ENCODE results near the gene NFS1.

Gene NFS1

DNA sequence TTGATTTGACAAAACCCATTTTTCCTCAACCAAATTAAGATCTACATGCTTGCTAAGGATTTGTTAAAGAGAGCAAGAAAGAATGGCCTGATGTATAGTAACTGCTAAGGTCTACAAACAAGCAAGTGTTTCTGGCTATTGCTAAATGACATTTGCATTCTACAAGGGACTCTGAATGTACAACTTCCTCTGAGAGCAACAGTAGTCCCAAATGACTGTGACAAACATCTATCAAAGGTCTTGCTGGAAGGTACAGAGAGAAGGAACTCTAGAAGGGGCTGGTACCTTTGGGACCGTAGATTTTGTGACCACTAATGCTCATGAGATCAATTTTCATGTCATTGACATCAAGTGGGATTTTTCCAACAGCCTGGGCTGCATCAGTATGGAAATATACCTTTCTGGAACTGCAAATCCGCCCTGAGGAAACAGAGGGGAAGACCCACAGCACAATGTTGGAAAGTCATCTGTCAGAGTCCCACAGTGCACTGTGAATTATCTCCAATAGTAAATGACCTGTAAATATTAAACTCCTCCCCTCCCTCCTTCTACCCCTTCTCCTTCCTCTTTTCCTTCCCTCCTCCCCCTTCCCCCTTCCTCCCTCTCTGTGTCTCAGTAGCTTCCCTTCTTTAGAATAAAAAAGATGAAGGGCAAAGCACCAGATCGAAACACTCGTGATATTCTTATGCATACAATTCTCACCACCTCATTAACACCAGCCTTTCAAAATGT lies 18.5 kb downstream of the NFS1 start:
- no peak for DNase-seq (ENCODE audit: extremely low read depth in 1 of 2, low read depth in 1 of 2)

DNA sequence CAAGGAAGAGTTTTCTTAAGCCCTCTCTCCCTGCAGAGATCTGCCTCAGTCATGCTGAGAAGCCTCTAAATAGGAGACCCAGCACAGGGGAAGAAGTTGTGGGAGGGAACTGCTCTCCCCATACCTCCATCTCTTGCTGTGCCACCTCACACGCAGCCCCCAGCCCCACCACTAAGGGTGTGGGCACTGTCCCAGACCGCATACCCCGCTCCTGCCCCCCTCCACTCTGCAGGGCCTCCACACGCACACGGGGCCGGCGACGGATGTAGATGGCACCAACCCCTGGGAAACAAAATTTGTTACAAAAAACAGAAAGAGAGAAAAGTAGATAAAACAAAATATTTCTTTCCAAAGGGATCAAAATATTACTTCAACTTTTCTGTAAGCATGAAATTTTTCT lies 24.2 kb downstream of the NFS1 start:
- DNase-seq (ENCODE audit: extremely low read depth in 1 of 2, low read depth in 1 of 2): no peak

DNA sequence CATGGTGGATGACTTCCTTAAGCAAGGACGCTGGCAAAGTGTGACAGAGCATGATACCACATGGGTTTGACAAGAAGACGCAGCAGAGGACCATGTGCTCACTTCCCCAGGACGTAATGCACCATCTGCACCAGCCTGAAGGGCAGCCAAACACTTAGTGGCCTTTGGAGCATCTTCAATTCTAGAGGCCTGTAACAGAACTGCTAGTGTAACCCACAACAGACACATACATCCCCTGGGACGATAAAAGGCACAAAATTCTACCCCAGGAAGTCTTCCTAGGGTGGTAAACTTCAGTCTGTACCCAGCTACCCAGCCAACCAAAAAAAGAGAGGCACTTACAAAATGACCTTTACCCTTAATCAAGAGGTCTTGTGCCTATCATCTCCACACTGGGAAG lies 25.3 kb downstream of the NFS1 start:
- DNase-seq (ENCODE audit: extremely low read depth in 1 of 2, low read depth in 1 of 2): no peak

DNA sequence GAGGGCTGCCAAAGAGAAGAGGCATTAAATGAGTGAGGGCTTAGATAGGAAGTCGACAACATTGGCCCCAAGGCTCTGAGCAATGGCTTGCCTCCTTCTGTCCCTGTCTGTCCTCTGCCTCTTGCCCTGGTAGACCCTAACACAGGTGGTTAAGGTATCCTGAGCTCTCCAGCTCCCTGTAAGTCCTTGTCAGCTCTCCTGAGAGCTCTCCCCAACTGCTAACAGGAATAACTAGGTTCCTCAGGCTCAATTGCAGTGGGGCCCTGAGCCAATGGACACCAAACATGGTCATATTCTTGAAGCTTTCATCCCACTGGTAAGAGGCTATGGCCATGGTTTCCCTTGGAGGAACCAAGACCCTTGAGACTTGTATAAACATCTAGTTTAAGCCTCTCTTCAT lies 29.5 kb downstream of the NFS1 start:
- DNase-seq (ENCODE audit: extremely low read depth in 1 of 2, low read depth in 1 of 2): no peak

DNA sequence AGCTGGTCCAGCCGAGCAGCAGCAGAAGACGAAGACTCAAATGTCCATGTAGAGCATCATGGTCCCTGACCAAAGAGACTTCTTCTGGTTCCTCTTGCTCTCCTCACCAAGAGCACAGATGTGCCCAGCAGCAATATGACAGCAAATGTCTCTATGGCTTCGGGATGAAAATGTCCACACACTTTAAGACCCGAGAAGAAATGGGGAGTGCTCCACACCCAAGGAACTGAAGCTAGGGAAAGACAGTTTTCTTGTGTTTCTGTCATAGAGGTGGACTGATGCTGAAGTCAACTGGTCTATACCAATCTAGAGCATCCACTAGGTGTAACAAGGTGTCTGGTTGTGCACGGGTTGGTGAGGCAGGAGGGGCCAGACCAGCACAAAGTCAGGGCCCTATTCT lies 29.9 kb downstream of the NFS1 start:
- no peak for DNase-seq (ENCODE audit: extremely low read depth in 1 of 2, low read depth in 1 of 2)

DNA sequence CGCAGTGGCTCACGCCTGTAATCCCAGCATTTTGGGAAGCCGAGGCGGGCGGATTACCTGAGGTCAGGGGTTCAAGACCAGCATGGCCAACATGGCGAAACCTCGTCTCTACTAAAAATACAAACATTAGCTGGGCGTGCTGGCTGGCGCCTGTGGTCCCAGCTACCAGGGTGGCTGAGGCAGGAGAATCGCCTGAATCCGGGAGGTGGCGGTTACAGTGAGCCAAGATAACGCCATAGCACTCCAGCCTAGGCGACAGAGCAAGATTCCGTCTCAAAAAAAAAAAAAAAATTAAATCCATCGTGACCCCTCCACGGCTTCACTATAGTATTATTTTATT lies 33.2 kb downstream of the NFS1 start:
- DNase-seq (ENCODE audit: extremely low read depth in 1 of 2, low read depth in 1 of 2): no peak

DNA sequence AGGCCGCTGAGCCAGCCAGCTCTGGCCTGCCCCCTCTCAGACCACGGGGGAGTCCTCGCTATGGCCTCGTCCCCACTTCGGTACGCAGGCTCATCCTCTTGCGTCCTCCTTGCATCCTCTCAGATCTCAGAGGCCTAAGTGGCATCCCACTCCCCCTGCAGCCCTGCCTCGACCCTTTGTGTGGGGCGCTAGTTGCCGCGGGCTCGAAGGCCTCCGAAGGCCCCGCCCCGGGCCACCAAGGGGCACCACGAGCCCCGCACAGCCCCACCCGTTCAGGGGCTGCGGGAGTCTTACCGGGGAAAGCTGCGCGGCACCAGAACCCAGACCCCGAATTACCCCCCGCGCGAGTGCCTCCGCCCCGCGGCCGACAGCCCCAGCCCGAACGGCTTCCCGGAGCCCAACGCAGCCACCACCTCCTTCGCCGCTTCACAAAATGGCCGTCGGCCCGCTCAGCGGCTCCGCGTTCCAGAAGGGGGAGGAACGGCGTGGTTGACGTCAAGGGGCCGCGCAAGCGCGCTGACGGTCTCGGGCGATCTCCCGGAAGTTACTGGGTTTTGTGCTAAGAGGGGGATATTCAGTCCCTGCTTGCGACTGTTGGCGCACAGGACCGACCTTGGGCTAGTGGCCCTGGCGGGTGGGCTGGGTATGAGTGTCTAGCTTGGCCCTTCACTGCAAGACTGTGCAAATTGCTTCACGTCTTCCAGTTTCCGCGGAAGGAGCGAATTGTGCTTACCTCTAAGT lies 34.5 kb downstream of the NFS1 start, which contains the start of the genes CPNE1 and RBM12:
Gene CPNE1, minus strand, starts transcription at position 435 of the 741 bp plus-strand sequence. CDS start 31,977 bp downstream, outside the sequence.
Gene RBM12, minus strand, starts transcription at position 435 of the 741 bp plus-strand sequence. CDS start 9,578 bp downstream, outside the sequence.
- DNase-seq (ENCODE audit: extremely low read depth in 1 of 2, low read depth in 1 of 2): peak; percentile 85 to 86

DNA sequence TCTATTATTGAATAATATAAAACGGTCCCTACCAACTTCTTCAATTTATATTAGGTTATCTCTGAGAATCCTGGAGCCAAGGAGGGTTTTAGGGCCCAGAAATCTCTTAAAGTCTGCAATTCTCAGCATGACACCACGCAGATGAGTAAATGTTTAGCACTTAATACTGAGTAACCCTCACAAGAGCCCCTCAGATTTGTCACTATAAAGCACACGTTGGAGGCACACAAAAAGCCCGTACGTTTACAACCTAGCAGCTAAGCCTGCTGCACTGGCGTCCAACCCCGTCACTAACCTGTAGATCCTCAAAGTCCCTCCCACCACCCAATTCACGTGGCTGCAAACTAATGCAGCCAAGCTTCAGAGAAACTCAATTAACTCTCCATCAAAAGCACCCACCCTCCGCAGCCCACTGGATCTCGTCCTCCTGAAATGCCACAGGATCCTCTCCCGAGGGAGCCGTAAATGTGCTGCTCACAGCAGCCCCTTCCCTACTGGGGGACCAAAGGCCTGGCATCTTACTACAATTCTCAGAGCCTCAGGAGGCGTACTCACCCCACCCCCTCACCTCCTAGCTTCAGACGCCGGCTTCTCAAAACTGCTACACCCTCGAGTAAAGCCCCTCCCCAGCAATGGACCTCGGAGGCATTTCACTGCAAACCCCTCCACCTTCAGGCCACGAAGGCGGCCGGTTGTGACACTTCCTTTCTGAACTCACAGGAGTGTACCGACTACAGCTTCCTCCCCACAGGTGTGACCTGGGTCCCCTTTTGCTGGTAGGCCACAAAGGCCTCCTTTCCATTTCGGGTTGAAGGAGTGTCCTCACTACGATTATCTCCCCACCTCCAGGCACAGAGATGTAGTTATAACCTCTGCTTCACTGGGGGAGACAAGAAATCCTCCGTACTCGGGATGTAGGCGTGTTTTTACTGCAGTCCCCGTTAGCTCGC lies 35.4 kb downstream of the NFS1 start:
- peak; percentile 27 to 36 for DNase-seq (ENCODE audit: extremely low read depth in 1 of 2, low read depth in 1 of 2)

DNA sequence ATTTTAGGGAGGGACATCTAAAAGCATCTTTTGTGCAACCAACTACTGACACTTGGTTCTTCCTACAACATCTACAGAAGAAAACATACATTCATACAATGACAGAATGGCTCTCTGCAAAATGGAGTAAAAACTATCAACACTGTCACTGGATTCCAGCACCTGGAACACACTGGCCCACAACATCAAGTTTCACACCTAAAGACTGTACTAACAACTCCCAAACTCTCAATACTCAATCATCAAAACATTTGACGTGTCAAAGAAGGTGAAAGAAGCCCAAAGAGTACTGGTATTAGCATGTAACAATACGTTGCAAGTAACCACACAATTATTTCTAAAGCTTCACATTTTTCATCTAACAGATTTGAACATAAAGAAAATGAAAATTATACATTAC lies 36.6 kb downstream of the NFS1 start:
- no peak for DNase-seq (ENCODE audit: extremely low read depth in 1 of 2, low read depth in 1 of 2)

DNA sequence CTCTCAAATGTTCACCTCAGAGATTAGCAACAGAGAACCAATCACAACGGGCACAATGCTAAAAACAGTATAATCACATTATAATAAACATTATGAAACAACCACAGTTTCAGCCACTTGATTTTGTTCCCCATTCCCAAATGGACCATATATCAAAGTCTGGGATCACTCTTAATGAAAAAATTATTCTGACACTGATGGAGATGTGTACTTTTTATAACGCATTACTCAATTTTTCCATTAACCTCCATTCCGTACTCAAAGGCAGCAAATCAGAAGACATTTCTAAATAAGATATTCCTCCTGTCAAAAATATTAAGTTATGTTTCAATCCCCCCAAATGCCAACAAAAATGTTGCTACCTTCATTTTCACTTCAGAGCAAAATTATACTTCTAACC lies 37.2 kb downstream of the NFS1 start:
- no peak for DNase-seq (ENCODE audit: extremely low read depth in 1 of 2, low read depth in 1 of 2)

DNA sequence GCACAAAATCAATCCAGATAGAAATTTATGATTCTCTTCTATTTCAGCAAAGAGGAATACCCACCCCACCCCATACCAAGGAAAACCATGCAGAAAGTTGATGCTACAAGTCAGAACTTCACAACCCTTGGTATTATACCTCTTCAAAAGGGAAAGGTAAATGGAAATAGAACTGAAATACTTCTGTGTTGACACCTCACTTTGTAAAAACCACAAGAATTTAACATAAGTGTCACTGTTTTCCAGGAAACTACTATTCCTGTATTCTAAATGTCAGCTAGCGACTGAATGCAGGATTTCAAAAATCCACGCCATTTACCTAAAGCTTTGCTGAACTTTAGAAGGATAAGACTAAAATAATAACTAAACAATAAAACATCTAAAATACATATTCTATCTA lies 38.1 kb downstream of the NFS1 start:
- no peak for DNase-seq (ENCODE audit: extremely low read depth in 1 of 2, low read depth in 1 of 2)

DNA sequence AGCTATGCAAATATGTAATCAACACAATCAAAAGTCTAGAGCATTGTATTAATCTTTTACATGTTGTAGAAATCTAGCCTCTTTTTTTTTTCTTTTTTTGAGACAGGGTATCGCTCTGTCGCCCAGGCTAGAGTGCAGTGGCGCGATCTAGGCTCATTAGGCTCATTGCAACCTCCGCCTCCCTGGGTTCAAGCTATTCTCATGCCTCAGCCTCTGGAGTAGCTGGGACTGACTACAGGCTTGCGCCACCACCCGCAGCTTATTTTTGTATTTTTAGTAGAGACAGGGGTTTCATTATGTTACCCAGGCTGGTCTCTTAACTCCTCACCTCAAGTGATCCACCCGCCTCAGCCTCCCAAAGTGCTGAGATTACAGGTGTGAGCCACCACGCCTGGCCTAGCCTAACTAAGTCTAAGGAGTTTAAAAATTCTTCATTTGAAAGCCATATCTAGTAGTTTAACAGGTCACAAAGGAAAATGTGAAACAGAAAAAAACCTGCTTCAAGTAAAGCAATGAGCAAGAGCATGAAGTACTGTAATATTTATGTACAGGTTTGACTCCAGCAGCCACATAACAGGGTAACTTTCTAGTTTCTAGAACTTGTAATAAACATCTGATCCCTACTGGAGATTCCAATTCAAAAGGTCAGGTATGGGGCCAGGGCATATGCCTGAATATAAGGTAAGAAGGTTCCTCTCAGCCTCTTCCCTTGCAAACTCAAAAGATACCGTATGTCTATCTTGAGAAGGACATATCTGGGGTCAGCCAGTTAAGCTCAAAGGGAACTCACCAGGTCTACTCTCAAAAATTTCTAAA lies 38.8 kb downstream of the NFS1 start:
- peak in 1 of 2 donors; percentile 29 for DNase-seq (ENCODE audit: extremely low read depth in 1 of 2, low read depth in 1 of 2)

DNA sequence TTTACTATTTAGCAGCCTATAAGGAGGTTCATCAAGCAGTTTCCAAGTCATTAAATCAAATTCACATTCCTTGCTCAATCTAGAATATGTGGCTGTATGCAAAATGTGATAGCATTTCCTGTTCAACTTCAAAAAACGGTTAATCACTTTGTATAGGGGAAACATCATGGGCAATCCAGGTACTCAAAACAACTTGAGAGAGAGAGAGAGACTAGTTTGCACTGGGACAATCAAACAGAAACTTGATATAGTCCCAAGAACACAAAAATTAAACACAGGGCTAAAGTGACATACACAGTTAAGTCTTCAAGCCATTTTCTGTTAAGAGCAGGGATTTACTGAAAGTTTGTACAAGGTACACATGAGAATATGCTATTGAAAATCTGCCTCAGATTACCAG lies 41.9 kb downstream of the NFS1 start:
- no peak for DNase-seq (ENCODE audit: extremely low read depth in 1 of 2, low read depth in 1 of 2)

DNA sequence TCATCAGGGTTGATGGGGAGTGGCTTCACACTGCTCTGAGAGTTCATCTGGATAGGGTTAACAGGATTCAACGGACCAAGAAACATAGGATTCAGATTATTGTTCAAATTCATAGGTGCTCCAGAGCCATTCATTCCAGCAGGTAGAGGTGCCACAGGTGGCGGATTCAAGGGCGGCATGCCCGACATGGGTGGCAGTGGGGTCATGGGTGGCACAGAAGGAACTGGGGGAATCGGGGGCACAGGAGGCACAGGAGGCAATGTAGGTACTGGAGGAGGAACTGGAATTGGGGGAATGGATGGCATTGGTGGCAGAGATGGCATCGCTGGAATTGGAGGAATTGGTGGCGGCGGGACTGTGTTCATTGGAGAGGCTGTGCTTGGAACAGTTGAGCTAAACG lies 44.7 kb downstream of the NFS1 start:
- DNase-seq (ENCODE audit: extremely low read depth in 1 of 2, low read depth in 1 of 2): no peak

DNA sequence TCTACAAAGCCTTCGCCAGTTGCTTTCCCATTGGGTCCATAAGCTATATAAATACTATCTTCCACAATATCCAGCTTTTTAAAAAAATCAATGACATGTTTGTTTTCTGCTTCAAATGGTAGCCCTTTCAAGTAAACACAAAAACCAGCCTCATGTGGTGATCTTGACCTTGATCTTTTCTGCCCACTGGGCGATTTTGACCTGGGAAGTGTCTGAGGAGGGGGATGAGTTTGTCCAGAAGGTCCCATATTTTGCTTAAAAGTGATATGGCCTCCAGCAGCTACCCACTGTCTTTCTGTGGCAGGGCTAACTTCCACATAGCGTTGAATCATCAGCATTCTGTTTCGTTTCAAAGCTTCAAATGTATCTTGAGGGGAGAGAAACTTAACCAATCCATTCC lies 45.3 kb downstream of the NFS1 start:
- DNase-seq (ENCODE audit: extremely low read depth in 1 of 2, low read depth in 1 of 2): no peak

DNA sequence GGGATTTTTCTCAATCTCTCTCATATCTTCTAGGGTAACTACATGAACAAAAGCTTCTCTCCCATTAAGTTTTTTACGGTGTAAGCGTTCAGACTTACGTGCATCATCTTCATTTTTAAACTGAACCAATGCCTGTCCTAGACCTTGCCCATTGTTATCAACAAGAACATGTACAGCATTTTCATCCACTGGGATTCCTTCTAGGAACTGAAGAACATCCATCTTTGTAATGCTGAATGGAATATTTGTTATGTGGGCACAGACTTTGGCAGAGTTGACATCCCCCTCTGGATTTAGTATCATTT lies 45.8 kb downstream of the NFS1 start:
- DNase-seq (ENCODE audit: extremely low read depth in 1 of 2, low read depth in 1 of 2): no peak

DNA sequence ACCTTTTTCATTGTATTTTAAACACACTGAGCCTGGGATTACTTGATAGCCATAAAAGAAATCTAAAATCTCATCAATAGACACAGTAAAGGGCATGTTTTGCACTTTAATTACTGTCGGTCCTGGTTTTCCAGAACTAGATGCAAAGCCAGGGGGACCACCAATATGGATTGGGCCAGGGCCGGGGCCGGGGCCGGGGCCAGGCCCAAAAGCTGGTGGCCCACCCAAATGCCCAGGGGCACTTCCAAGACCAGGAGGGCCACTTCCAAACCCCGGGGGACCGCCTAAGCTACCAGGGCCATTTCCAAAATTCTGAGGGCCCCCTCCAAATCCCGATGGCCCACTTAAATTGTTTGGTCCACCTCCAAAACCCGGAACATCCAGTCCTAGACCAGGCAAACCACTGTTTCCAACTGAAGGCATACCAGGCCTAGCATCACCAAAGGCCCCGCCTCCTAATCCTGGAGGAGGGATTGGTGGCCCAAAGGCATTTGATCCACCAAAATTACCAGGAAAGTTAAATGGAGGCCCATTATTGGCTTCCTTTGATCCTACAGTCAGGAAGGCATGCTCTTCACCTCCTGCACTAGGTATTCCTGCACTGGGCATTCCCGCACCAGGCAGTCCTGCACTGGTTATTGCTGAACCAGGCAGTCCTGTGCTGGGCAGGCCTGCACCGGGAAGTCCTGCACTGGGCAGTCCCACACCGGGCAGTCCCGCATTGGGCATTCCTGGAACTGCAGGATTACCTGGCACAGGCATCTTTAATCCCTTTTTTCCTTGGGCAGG lies 46.3 kb downstream of the NFS1 start:
- no peak for DNase-seq (ENCODE audit: extremely low read depth in 1 of 2, low read depth in 1 of 2)

DNA sequence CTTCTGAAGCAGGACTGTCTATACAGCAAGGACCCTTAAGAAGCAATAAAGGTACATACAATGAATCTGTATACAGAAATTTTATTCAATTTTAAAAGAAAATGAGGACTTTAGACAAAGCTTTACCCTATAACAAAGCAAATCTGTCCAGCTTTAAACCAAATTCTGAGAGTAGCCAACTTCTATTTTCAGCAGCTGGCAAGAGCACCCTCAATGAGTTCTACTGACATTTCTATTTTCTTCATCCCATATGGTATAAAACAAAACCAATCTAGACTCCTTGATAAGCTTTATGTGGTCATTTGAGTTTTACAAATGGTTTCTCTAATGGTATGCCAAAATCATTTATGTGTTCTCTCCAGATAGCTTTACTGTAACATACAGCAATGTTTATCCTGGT lies 47.2 kb downstream of the NFS1 start:
- no peak for DNase-seq (ENCODE audit: extremely low read depth in 1 of 2, low read depth in 1 of 2)

DNA sequence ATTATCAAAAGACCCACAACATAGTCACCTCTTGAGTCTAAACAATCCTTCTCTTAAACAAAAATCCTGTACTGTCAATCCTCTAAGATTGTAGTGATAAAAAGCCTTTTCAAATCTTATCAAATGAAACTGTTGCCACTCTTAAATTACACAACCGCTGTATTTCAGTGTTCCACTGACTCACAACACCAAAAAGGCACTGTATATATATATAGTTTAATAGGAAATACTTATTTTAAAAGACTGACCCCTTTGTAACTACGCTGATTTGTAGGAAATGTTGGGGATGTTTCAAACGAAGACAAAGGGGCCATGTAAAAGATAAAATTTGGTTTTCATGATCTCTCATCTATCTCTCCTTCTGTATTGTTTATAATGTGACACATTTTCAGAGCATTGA lies 48.5 kb downstream of the NFS1 start:
- DNase-seq (ENCODE audit: extremely low read depth in 1 of 2, low read depth in 1 of 2): no peak

DNA sequence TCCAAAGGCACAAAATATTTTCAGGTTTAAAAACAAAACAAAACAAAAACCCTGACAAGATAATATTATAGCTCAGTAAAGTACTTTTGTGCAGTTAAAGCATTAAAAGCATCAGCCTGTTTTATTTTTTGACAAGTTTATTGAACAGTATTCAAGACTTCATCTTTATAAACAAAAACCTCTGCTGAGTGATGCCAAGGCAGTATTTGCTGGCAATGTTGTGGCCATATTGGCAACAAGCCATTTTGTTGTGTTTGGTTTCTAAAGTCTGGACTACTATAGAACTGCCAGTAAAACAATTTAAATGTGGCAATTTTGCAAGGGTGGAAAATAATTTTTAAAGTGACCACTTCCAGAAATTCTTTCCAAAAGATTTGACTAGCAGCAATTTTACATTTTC lies 50.3 kb downstream of the NFS1 start:
- no peak for DNase-seq (ENCODE audit: extremely low read depth in 1 of 2, low read depth in 1 of 2)
